Smooth muscle cell of the brain vasculature (primary cell): Measurements from ENCODE around the gene TMEM154.

Experiments
- DNase-seq: peaks from one replicate; pipeline ENCODE4 v3.0.0-alpha.2; 2012; ENCODE audit warnings: low read depth, low spot score

Gene TMEM154

GRCh38 chr4:152696764-152697261, 17.0 kb upstream of the TMEM154 start:
- peak; percentile 21 for DNase-seq

GRCh38 chr4:152693871-152694270, 14.1 kb upstream of the TMEM154 start:
- no peak for DNase-seq

- DNase-seq: no peak
These were observed 12.0 kb upstream of the TMEM154 start for GRCh38 chr4:152691761-152692160.

DNA sequence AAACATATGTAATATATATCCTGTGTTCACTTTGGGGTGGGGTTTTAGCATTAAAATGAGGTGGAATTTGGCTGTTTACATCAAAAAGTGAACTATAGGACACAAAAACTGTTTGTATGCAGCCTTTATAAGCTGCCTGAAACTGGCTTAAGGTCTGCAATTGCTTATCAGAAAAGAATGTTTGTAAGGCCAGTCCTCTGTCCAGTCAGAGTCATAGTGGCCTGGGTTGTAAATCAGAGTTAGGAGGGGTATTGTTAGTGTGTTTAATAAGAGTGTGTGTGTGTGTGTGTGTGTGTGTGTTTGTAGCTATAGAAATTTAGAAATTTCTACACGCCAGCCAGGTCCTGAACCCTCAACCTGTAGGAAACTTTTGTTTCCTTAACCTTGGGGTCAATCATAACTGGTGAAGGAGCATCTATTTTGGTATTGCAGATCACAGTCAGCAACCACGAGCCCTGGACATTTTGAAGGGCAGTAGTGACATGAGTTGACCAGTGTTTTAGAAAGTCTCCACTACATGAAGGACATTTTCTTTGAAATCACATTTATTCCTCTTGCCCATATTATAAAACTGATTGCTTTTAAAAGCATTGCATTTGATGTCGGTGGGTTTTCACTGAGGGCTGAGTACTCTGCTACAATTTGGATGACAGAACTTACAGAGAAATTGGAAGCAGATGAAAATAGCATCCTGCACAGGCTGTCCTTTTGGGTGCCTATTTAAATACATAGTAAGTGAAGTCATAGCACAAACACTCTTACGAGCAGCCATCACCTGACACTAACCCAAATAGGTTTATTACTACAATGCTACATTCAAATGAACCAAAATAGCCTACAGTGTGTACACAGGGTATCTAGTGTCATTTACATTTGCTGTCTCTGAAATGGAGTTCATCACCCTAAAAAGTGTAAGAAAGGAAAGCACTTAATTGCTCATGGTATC, 11.2 kb upstream of the TMEM154 start:
- no peak for DNase-seq

DNA sequence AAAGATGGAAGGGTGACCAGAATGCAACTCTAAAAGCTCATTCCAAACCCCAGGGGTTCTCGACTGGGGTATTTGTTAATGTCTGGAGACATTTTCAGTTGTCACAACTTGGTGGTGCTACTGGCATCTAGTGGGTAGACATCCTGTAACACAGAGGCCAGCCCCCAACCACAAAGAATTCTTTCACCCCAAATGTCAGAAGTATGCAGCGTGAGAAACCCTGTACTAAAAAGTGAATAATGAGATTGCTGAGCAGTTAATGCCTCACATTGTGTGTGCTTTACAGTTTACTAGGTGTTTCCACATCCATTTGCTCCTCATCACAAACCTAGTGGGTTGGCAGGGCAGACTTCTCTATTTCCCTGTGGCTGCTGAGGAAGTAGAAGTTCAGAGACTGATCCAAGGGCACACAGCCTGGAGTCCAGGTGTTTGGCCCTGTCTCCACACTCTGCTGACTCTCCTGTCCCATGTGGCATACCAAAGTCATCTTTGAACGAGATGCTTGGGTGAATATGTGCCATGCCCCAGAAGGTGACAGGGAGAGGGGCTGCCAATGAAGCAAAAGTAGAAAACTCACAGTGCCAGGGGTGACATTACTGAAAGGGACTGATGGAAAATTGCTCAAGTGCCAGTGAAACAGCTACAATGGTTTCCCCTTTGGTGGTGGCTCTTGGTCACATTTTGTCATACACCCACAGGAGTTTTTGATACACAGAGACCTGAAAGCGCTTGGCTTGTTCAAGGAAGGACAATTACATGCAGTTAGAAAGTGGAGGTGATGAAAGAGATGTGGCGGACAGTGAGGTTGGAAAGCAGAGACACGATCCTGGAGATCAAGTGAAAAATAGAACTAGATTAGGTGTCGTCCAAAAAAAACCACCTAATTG, 10.1 kb upstream of the TMEM154 start:
- no peak for DNase-seq

- no peak for DNase-seq
These were observed 8.3 kb upstream of the TMEM154 start for GRCh38 chr4:152687974-152688599.

GRCh38 chr4:152686452-152687013, 6.7 kb upstream of the TMEM154 start:
- DNase-seq: no peak

DNA sequence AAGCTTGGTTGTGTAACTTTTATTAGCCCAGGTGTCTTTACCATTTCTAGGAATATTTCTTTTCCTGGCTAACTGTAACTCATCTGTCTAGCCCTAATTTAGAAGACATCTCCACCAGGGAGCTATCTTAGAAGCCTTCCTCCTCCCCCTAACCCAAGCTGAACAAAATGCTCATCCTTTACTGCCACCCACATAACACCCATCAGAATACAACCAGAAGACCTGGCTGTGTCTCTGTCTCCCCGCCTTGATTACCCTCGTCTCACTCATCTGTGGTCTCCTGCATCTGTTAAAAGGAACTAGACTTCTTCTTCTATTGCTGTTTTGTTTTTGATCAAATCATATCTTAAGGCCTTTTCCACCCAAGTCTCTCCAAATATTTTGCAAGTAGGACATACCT, 4.8 kb upstream of the TMEM154 start:
- DNase-seq: no peak

DNA sequence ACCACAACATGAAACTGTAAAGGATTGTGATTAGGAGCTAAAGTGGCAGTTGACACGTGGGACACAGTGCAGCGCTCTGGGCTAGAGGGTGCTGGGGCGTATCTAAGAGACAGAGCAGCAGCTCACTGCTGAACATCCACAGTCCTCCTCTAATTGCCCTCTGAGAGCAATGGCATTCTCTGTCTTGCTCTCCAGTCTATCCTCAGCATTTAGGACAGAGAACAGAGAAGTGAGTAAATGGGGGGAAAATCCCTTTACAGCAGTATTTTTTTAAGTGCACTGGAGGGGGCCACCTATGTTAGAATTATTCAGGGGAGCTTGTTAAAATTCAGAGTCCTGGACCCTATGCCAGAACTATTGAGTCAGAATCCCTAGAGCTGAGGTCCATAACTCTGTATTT, 4.2 kb upstream of the TMEM154 start:
- DNase-seq: no peak

DNA sequence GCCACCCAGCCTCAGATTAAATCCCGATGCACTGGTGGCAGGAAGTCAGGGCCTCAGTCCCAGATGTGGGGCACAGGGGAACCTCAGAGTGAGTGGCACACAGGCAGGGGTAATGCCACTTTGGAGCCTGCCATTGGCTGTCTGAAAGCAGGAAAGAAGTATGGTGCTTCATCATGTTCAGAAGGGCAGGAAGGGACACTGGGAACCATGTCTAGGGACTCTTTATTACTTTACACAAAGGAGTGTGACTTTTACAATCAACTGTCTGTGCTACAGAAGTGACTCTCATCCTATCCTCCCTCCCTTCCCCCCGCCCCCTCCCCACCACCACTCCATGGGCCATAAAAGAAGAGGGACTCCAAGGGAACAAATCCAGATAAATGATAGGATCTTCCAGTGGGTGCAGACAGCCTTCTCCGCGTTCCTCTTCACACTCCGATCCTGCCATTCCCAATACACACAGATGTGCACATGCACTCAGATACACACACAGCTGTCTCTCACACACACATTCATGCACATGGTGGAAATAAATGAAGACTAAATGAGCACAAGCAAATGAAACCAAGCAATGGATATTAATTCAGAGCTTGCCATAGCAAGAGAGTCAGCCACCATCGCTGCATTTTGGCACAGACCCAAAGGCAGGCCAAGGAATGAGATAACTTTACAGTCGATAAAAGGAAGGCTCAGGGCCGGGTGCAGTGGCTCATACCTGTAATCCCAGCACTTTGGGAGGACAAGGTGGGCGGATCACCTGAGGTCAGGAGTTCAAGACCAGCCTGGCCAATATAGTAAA, 2.5 kb upstream of the TMEM154 start:
- no peak for DNase-seq

GRCh38 chr4:152680988-152681603, 1.3 kb upstream of the TMEM154 start:
- DNase-seq: no peak

DNA sequence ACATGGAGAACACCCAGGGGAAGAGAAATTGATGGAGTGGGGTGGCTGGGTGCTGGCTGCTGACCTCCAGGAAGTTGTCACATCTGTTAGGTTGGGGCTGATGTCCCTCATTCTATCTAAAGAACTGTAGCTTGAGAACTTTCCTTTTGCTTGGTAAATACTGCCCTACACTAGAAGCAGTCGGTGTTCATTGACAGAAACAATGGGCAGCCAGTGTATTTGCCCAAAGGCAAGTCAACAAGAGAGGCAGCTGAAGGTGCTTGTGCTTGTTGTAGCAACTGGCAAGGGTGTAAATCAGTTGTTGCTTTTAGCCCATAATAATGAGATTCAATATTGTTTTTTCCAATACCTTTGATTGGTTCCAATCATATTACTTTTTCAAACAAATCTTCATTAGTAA, 956 bp downstream of the TMEM154 start:
- no peak for DNase-seq

DNA sequence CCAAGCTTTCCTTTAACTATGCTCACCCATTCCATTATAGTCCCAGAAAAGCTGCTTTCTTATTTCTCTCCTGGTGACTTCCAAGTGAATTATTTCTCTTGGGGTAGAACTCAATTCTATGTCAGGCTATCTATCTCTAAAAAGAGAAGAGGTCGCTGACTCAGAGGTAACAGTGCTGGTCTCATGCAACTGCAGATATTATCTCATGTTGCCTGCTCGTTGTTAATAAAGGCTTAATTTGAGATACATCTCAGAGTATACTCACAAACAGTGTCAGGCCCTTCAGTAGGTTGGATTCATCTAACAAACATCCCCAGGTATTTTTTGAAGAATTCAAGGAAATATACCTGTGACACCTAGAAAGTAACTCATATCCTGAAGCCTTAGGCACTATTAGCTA, 2.7 kb downstream of the TMEM154 start:
- no peak for DNase-seq

- DNase-seq: no peak
These were observed 3.5 kb downstream of the TMEM154 start for GRCh38 chr4:152676052-152676854.

DNA sequence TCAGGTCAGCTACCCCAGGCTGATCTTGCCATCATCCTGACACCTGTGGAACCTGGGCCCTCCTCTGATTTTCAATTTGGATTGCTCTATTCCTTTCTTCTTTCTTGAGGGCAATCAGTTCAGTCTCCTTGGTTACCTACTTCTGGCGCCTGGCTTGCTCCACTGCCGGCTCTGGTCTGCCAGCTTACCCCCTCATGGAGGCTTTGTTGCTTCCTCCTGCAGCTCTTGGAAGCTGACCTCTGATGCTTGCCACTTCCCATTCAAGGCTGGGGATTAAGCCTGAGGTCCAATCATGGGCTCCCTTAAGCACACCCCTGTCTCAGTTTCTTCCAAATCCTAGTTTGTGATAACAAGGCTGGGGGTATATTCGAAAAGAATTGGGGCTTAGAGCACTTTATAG, 5.4 kb downstream of the TMEM154 start:
- DNase-seq: no peak

GRCh38 chr4:152673489-152673888, 6.3 kb downstream of the TMEM154 start:
- no peak for DNase-seq

DNA sequence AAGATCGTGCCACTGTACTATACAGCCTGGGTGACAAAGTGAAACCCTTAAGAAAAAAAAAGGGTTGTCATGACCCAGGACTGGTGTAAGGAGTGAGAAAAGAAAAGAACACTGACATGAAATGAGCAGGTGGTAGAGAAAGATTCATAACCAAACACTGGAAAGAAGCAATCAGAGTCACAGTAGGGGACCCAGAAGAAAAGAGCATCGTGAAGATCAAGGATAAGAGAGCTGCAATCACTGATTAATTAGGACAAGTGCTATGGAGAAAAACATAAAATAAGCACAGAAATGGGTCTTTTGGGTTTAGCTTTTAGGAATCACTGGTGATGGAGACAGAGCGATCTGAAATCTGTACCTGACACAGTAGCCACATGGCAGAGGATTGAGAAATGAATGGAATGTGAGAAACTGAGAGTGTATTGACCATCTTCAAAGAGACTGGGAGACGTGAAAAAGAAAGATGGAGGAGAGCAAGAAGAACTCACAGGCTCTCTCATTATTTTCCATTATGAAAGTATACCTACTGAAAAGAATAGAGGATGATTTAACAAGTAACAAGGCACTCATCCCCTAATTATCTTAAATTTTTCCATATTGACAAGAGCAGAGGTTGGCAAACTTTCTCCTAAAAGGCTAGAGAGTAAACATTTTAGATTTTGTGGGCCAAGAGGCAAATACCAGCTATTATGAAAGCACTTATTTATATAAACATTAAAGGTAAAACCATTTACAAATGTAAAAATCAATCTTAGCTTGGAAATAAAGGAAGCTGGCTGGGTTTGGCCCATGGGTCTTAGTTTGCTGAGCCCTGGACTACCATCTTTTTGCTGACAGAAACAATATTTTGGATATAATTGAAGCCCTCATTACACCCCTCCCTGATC, 7.3 kb downstream of the TMEM154 start:
- DNase-seq: no peak

GRCh38 chr4:152668338-152668964, 11.3 kb downstream of the TMEM154 start:
- no peak for DNase-seq
